SK-N-SH (cell line): ENCODE results near the gene ZBTB37. TPM values are rescaled to one million over a fixed set of nuclear protein-coding genes. Genes with fewer than 3 reads are reported as not detected.

Source experiments
- CTCF ChIA-PET: fragments of 300-600, 350-600 bp; formaldehyde crosslinking; extraction: SDS; loops from one replicate; lab custom pipeline; 2021; lab: Yijun Ruan, JAX
- POLR2A ChIA-PET: fragments of 350-600 bp; sonication (Branson Sonifier 250); formaldehyde crosslinking; extraction: SDS; loops from one replicate; lab custom pipeline; 2020; ENCODE audit warnings: antibody characterized with exemption, inconsistent platforms; lab: Yijun Ruan, JAX
- DNase-seq: peaks from one replicate; pipeline ENCODE4 v3.0.0; 2012
- H2AFZ ChIP-seq: fragments of 200-600 bp; sonication (generic); 2 replicates; pipeline ENCODE4 v1.8.1; 2016; ENCODE audit warnings: antibody characterized with exemption, mild to moderate bottlenecking, low read depth
- H3F3A ChIP-seq: fragments of 200-600 bp; sonication (generic); replicated peaks from 2 replicates; pipeline ENCODE3; 2016; ENCODE audit warnings: antibody characterized with exemption, mild to moderate bottlenecking; ENCODE audit not compliant: insufficient read depth
- H3K27ac ChIP-seq, 2 experiments: fragments of 200-500 bp in 1 of 2; fragments of 200-600 bp in 1 of 2; sonication (Bioruptor generic) in 1 of 2; sonication (generic), shearing (Covaris generic) in 1 of 2; 2 replicates each; pipeline versions ENCODE4 v1.5.1 to v1.6.1; 2014 to 2016; ENCODE audit warnings: low read depth in 2 of 2, inconsistent platforms in 1 of 2, low read length in 1 of 2, mild to moderate bottlenecking in 1 of 2, mixed read lengths in 1 of 2
- H3K27me3 ChIP-seq: fragments of 200-600 bp; sonication (generic), shearing (Covaris generic); 2 replicates; pipeline ENCODE4 v1.6.1; 2016; ENCODE audit warnings: mixed run types; ENCODE audit not compliant: insufficient read depth
- H3K36me3 ChIP-seq, 2 experiments: fragments of 200-500 bp in 1 of 2; fragments of 200-600 bp in 1 of 2; sonication (Bioruptor generic) in 1 of 2; sonication (generic) in 1 of 2; replicated peaks in 1 of 2; 2 replicates each; pipeline versions ENCODE3 to v1.5.1; 2014 to 2016; ENCODE audit warnings: low read length in 1 of 2, mild to moderate bottlenecking in 1 of 2; ENCODE audit not compliant: insufficient read depth in 2 of 2, control insufficient read depth in 1 of 2
- H3K4me1 ChIP-seq, 2 experiments: fragments of 200-500 bp in 1 of 2; fragments of 200-600 bp in 1 of 2; sonication (Bioruptor generic) in 1 of 2; sonication (generic), shearing (Covaris generic) in 1 of 2; 2 replicates each; pipeline versions ENCODE4 v1.5.1 to v1.6.1; 2014 to 2016; ENCODE audit warnings: low read depth in 1 of 2, low read length in 1 of 2, mixed run types in 1 of 2; ENCODE audit not compliant: insufficient read depth in 2 of 2, control insufficient read depth in 1 of 2
- H3K4me2 ChIP-seq: fragments of 200-600 bp; sonication (generic), shearing (Covaris generic); 2 replicates; pipeline ENCODE4 v1.6.1; 2017; ENCODE audit warnings: mixed run types
- H3K4me3 ChIP-seq, 2 experiments: fragments of 200-500 bp in 1 of 2; fragments of 200-600 bp in 1 of 2; sonication (Bioruptor generic) in 1 of 2; sonication (generic), shearing (Covaris generic) in 1 of 2; 2 replicates each; pipeline versions ENCODE4 v1.5.1 to v1.8.1; 2014 to 2016; ENCODE audit warnings: low read depth in 2 of 2, inconsistent platforms in 1 of 2, low read length in 1 of 2, mild to moderate bottlenecking in 1 of 2, mixed read lengths in 1 of 2, moderate library complexity in 1 of 2
- H3K79me2 ChIP-seq: fragments of 200-600 bp; sonication (generic); 2 replicates; pipeline ENCODE4 v1.8.1; 2017; ENCODE audit warnings: mild to moderate bottlenecking; ENCODE audit not compliant: insufficient read depth
- H3K9ac ChIP-seq: fragments of 200-600 bp; sonication (generic); 2 replicates; pipeline ENCODE4 v1.6.1; 2017; ENCODE audit warnings: mixed run types
- H3K9me2 ChIP-seq: fragments of 200-600 bp; sonication (generic); 2 replicates; pipeline ENCODE4 v1.6.1; 2017; ENCODE audit warnings: mixed run types
- H3K9me3 ChIP-seq: fragments of 200-600 bp; sonication (generic); 2 replicates; pipeline ENCODE4 v1.6.1; 2017; ENCODE audit warnings: mixed run types, mild to moderate bottlenecking, moderate library complexity
- H4K20me1 ChIP-seq: fragments of 200-600 bp; sonication (generic); 2 replicates; pipeline ENCODE4 v1.6.1; 2017; ENCODE audit warnings: mild to moderate bottlenecking, mixed run types; ENCODE audit not compliant: insufficient read depth
- CHD2 ChIP-seq: fragments of 150-350 bp; IDR thresholded peaks from 2 replicates; pipeline ENCODE4 v1.6.1; 2018; ENCODE audit warnings: low read length; ENCODE audit not compliant: partially characterized antibody
- CTCF ChIP-seq: fragments of 200-600 bp; sonication (generic); IDR thresholded peaks from 2 replicates; pipeline ENCODE4 v1.6.1; 2017; ENCODE audit warnings: antibody characterized with exemption, mild to moderate bottlenecking, moderate library complexity
- EP300 ChIP-seq, 2 experiments: IDR thresholded peaks; 2 replicates each; pipeline versions ENCODE4 v1.4.0 to v1.6.1; 2012; ENCODE audit warnings: borderline replicate concordance in 1 of 2, low read depth in 1 of 2, low read length in 1 of 2
- FOXM1 ChIP-seq: IDR thresholded peaks from 2 replicates; pipeline ENCODE4 v1.4.0; 2012; ENCODE audit warnings: low read depth, mild to moderate bottlenecking
- GATA2 ChIP-seq: sonication (generic); formaldehyde crosslinking; IDR thresholded peaks from 2 replicates; pipeline ENCODE4 v1.5.0; 2020; ENCODE audit warnings: mild to moderate bottlenecking, missing genetic modification reagents
- PBX3 ChIP-seq: IDR thresholded peaks from 2 replicates; pipeline ENCODE4; 2012
- POLR2AphosphoS5 ChIP-seq: IDR thresholded peaks from 2 replicates; pipeline ENCODE4 v1.6.1; 2012; ENCODE audit warnings: low read depth, low read length
- RAD21 ChIP-seq: IDR thresholded peaks from 2 replicates; pipeline ENCODE4 v1.6.1; 2012; ENCODE audit warnings: mild to moderate bottlenecking, low read length
- RFX5 ChIP-seq: IDR thresholded peaks from 2 replicates; pipeline ENCODE4 v1.6.1; 2012; ENCODE audit warnings: mild to moderate bottlenecking, improper control_type of control experiment, low read length
- RXRA ChIP-seq: IDR thresholded peaks from 2 replicates; pipeline ENCODE4 v1.4.0; 2012; ENCODE audit warnings: low read depth, mild to moderate bottlenecking, borderline replicate concordance
- SIN3A ChIP-seq: IDR thresholded peaks from 2 replicates; pipeline ENCODE4 v1.6.1; 2012; ENCODE audit warnings: low read depth, mild to moderate bottlenecking, low read length, moderate library complexity, borderline replicate concordance
- TCF12 ChIP-seq: IDR thresholded peaks from 2 replicates; pipeline ENCODE4 v1.4.0; 2012
- WGBS: methylation state at CpG from one replicate; pipeline ENCODE4 v1.1.6; 2017; ENCODE audit warnings: low lambda C conversion rate; 5-methylcytosine and 5-hydroxymethylcytosine counted together
- polyA plus RNA-seq, 3 experiments: library from polyadenylated mRNA; depleted of rRNA; stranded (reverse); fragments of >200 nt; gene quantifications; 2 replicates each; pipeline ENCODE4 v1.2.3, GENCODE V29; 2012

Gene ZBTB37
- polyA plus RNA-seq, 1 of the 3 experiments (the other 2 are of a cell fraction) = 0.89 TPM

GRCh38 chr1:173913111-173913510 is 44.9 kb downstream of the ZBTB37 start (continued):
- TF ChIP-seq TCF12 = no peak
- TF ChIP-seq PBX3 = no peak
- no peak for TF ChIP-seq GATA2
- TF ChIP-seq FOXM1 = no peak
- no peak for TF ChIP-seq RXRA
- TF ChIP-seq RFX5 = no peak
- TF ChIP-seq POLR2AphosphoS5 = no peak
- no peak for TF ChIP-seq SIN3A
- TF ChIP-seq, all 33 proteins: peak for 0

- WGBS = 83% methylated on average over 13 of the region's 13 CpGs
- POLR2A ChIA-PET = no interaction called here
Measured at GRCh38 chr1:173914366-173914871, 46.2 kb downstream of the ZBTB37 start.

More at GRCh38 chr1:173914366-173914871, 46.2 kb downstream of the ZBTB37 start:
- no peaks in the 10 kb centered on the region for H3K27me3 ChIP-seq
- no peak overlapping the region; a peak in 1 of 4 replicates for H3K4me3 ChIP-seq
- H3K27ac ChIP-seq = no peak overlapping the region
- H3K36me3 ChIP-seq = no peaks in the 10 kb centered on the region
- H2AFZ ChIP-seq = no peak overlapping the region
- no peak overlapping the region for H3K4me2 ChIP-seq
- peak; percentile 41 for DNase-seq
- H4K20me1 ChIP-seq = no peaks in the 10 kb centered on the region
- TF ChIP-seq CHD2 (no peak), EP300 (IDR thresholded peaks at IDR 0.05; ENCODE audit: borderline replicate concordance in 1 of 2, low read depth in 1 of 2, low read length in 1 of 2) (no peak), RAD21 (peak; percentile 28; the same call in 1 of the 2 replicates), RXRA (no peak), CTCF (peak; percentile 74)
- H3K79me2 ChIP-seq = no peaks in the 10 kb centered on the region
- CTCF ChIA-PET = interaction anchor here (1.4 to 2.0 kb wide), 2 partner anchors 17 to 24 kb away, joined by 4 read pairs; no protein-coding TSS in a partner anchor
- H3K9ac ChIP-seq = no peak overlapping the region
- H3F3A ChIP-seq = no peaks in the 10 kb centered on the region
- H3K9me2 ChIP-seq = no peaks in the 10 kb centered on the region
- no peaks in the 10 kb centered on the region for H3K4me1 ChIP-seq
- no peaks in the 10 kb centered on the region for H3K9me3 ChIP-seq
